GOT3 (cell line): ENCODE results near the gene SLC24A4.

Source experiments
- DNase-seq: peaks from one replicate; lab custom pipeline; 2025; ENCODE audit warnings: mixed read lengths; lab: John Stamatoyannopoulos, UW

Gene SLC24A4

DNA sequence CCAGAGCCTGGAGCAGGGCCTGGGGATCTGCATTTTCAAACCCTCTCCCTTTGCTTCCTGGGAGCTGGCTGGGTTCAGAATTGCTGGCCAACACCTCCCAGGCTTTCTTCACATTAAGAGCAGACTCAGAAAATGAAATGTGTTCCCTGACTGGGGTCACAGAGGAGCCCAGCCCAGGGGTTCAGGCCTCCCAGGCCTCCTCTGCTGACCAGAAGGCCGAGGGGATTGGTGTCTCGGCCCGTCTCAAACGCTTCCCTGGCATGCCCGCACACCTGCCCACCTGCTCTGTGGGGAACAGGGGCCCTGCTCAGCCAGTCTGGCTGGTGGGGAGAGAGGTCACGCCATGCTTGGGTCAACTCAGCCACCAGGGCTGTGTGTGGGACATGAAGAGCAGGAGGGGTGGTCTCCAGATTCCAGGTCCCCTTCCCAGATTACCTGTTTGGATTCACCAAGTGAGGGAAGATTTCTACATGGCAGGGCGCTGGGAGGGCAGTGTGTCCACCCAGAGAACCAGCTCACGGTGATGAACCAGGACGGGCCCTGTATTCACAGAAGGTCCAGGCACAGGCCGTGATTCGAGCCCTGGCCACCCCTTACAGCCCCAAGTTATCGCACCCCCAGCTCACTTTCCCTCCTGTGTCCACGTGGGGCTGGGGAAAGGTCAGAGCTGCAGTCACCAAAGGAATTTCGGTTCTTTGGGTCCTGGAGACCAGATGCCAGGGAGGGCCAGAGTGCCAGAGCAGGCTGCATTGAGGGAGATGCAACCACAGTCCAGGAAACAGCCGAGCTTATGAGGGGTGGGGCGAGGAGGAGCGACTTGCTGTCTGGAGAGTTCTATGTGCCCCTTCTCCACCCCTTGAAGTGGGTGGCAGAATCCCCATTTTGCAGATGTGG is 135.4 kb downstream of the SLC24A4 start:
- no peak for DNase-seq

- no peak for DNase-seq
Measured at GRCh38 chr14:92459030-92459949, 136.3 kb downstream of the SLC24A4 start.

GRCh38 chr14:92459950-92460421 is 137.0 kb downstream of the SLC24A4 start:
- DNase-seq = no peak

DNA sequence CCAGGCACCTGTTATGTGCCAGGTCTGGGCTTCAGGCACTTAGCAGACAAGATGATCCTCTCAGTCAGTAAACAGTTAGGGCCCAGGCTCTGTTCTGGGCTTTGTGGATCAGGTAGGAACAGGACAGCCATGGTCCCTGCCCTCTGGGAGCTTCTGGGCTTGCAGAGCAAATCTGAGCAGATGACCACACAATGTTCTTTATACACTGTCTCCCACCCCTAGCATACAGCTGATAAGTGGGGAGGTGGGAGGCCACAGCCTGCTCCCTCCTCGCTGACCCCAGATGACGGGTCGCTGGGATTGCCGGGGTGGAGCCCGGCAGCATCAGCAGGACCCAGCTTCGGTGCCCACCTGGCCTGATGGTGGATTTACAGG is 137.6 kb downstream of the SLC24A4 start:
- no peak for DNase-seq

- DNase-seq = no peak
Measured at GRCh38 chr14:92460916-92461579, 138.1 kb downstream of the SLC24A4 start.

DNA sequence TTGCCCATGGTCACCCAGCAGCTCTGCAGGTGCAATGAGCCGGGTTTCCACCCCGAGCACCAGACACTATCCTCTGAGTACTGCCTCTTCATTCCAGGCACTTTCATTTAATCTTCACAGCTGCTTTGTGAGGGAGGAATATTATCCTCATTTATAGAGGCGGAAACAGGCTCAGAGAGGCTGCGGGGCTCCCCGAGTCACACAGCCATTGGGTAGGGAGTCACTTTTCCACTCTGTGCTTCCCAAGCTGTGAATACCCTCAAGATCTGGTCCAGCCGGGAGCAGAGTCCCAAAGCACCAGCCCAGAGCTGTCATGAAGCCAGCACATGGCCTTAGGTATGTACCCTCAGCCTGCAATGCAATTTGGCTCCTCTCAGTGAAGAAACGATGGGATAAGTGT is 138.9 kb downstream of the SLC24A4 start:
- DNase-seq = no peak

GRCh38 chr14:92462568-92462967 is 139.6 kb downstream of the SLC24A4 start:
- DNase-seq = no peak

DNA sequence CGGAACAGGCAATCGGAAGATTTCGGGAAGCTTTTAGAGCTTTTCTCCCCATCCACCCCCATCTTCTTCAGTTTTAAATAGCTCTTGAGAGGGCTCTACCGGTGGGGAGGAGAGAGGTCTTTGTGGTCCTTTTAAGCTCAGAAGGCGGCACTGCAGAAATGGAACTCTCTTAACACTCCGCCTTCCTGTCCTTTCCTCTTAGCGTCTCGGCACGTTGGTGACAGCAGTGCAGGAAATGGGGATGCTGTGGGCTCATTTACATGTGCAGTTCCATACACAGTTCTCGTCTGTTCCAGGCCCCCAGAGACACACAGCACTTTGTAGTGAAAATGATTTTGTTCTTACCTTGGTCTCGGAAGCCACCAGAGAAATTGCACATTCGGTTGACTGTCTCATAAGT is 140.2 kb downstream of the SLC24A4 start:
- no peak for DNase-seq

DNA sequence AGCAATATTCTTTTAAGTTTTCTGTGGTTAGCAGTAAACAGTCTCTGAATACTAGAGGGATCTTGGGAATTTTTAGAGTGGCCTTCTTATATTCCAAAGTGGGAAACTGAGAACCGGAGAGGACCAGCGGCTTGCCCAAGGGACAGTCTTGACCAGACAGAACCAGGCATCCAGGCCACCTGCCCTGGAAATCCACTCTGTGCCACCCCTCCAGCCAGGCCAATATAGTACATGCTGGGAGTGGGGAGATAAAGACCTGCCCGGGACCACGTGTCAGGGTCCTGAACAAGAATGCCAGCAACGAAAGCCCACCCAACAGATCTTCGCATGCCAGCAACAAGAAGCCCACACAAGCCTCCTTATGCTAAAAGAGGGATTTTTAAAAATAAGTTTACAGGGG is 141.2 kb downstream of the SLC24A4 start:
- DNase-seq = no peak

GRCh38 chr14:92464716-92465115 is 141.8 kb downstream of the SLC24A4 start:
- DNase-seq = no peak

- DNase-seq = no peak
Measured at GRCh38 chr14:92465353-92466055, 142.5 kb downstream of the SLC24A4 start.

- DNase-seq = no peak
Measured at GRCh38 chr14:92466059-92466458, 143.1 kb downstream of the SLC24A4 start.

GRCh38 chr14:92469515-92469914 is 146.6 kb downstream of the SLC24A4 start:
- DNase-seq = no peak

- DNase-seq = no peak
Measured at GRCh38 chr14:92470215-92470614, 147.2 kb downstream of the SLC24A4 start.

- no peak for DNase-seq
Measured at GRCh38 chr14:92470811-92471210, 147.8 kb downstream of the SLC24A4 start.

GRCh38 chr14:92471919-92472318 is 149.0 kb downstream of the SLC24A4 start:
- no peak for DNase-seq

GRCh38 chr14:92472860-92473259 is 149.9 kb downstream of the SLC24A4 start:
- DNase-seq = no peak

- DNase-seq = no peak
Measured at GRCh38 chr14:92473261-92473968, 150.4 kb downstream of the SLC24A4 start.

DNA sequence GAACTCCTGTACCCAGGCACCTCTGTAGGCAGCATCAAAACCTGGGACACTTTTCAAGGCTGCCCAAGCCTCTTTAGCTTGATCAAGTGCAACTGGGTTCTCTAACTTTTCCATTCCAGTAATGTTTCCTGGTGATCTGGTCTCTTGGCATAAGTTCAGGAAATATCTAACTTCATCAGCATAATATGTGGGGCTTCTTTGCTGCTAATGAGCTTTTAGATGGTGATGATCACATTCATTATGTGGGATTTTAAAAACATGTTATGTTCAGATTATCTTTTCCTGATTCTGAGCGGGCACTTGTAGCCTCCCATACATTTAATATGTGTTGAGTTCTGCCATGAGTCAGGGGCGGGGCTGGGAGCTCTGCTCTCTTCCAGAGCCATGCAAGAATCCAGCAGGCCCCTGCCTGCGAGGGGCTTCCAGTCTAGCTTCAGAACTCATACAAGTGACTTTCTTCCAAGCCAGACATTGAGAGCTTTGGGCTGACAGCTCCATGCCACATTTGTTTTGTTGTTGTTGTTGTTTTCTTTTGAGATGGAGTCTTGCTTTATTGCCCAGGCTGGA is 151.1 kb downstream of the SLC24A4 start:
- DNase-seq = no peak

GRCh38 chr14:92475037-92475436 is 152.1 kb downstream of the SLC24A4 start:
- no peak for DNase-seq
